DOHH2 (cell line): ENCODE results near the gene FASTK.

ENCODE experiments used
- CTCF ChIP-seq: fragments of 200-600 bp; sonication (generic); IDR thresholded peaks from one replicate; pipeline ENCODE4 v1.5.1; 2014; ENCODE audit warnings: antibody characterized with exemption, mild to moderate bottlenecking, low read depth, low read length; ENCODE audit not compliant: poor library complexity, severe bottlenecking
- EZH2phosphoT487 ChIP-seq: fragments of 200-600 bp; sonication (generic); IDR thresholded peaks from 2 replicates; pipeline ENCODE4 v1.6.1; 2017; ENCODE audit warnings: borderline replicate concordance, mild to moderate bottlenecking, antibody characterized with exemption, low read length, moderate library complexity, mixed read lengths

GRCh38 chr7:151068069-151068773 is 12.4 kb downstream of the FASTK start:
- TF ChIP-seq EZH2phosphoT487 (no peak), CTCF (no peak)
